ENCODE data around the gene ACBD3. TPM values are rescaled to one million over a fixed set of nuclear protein-coding genes. Genes with fewer than 3 reads are reported as not detected.
A peak's percentile ranks its signal among the peaks of the same experiment; 100 is the strongest.

The ACBD3 gene
- total and polyA plus RNA-seq, 8 donors: 40.7 to 56.9 (median 53.3) TPM

GRCh38 chr1:226166341-226166740 is 20.2 kb downstream of the ACBD3 start:
- Histone ChIP-seq H3K4me3 (no peak overlapping the region), H3K36me3 (peaks cover 0 to 49% of the 10 kb centered on the region in 2 donors), H3K4me1 (no peaks in the 10 kb centered on the region), H3K27me3 (no peaks in the 10 kb centered on the region), H3K27ac (no peak overlapping the region), H3K9me3 (no peaks in the 10 kb centered on the region)
- no peak for TF ChIP-seq CTCF (IDR thresholded peaks at IDR 0.05)
- DNase-seq: no peak
- intact Hi-C loops (cut with DNase I): no loop called here
- no peak for ATAC-seq

DNA sequence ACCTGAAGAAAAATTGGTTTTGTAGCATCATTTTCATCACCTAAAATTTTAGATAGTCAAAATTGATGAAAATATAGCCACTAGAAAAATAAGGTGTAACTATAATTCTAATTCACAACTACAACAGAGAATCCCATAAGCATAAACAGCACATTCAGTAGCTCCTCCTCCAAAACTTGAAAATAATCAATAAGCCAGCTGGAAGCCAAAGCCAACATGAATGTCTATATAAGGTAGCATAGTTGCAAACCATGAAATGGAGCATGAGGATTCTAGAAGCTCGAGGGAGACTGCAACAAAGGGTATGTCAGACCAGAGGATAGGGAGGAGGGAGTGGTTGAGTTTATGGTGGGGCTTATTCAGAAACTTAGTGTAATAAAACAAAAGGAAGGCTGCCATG is 22.4 kb downstream of the ACBD3 start:
- Histone ChIP-seq H3K27me3 (no peaks in the 10 kb centered on the region), H3K4me3 (no peak overlapping the region), H3K4me1 (no peaks in the 10 kb centered on the region), H3K27ac (no peak overlapping the region), H3K9me3 (no peaks in the 10 kb centered on the region), H3K36me3 (peaks cover 0 to 71% of the 10 kb centered on the region in 2 donors)
- DNase-seq: no peak
- no peak for ATAC-seq
- intact Hi-C loops (cut with DNase I): no loop called here
- TF ChIP-seq CTCF (IDR thresholded peaks at IDR 0.05): no peak

DNA sequence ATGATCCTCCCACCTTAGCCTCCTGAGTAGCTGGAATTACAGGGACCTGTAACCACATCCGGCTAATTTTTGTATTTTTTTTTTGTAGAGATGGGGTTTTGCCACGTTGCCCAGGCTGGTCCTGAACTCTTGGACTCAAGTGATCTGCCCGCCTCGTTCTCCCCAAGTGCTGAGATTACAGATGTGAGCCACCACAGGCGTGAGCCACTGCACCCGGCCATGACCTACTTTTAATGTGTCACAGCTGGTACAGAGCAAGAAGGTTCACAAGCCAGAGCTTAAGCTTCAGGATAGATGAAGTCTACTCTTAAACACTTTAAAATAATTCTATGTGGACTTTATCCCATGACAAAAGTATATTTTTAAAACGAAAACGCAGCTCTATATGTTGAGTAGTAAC is 23.6 kb downstream of the ACBD3 start:
- H3K9me3 ChIP-seq: no peaks in the 10 kb centered on the region
- peaks cover 0 to 84% of the 10 kb centered on the region in 2 donors for H3K36me3 ChIP-seq
- no peaks in the 10 kb centered on the region for H3K27me3 ChIP-seq
- H3K27ac ChIP-seq: no peak overlapping the region
- ATAC-seq: no peak
- H3K4me1 ChIP-seq: no peaks in the 10 kb centered on the region
- intact Hi-C loops (cut with DNase I): no loop called here
- H3K4me3 ChIP-seq: no peak overlapping the region
- no peak for TF ChIP-seq CTCF (IDR thresholded peaks at IDR 0.05)
- no peak for DNase-seq

DNA sequence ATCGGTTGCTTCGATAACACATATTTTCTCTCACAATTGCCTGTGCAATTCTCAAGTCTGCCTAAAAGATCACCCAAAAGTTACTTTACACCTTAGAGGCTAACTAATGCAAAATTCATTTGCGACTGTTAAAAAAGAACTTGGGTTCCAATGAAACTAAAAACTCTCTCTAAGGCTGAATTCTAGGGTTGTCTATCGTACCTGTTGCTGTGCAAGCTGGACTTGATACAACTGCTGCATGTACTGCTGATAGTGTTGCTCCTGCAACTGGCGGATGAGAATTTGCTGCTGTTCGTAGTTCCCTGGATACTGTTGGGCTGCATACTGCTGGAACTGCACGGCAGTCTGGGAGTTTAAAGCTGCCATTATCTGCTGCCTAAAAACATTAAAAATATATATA is 27.6 kb downstream of the ACBD3 start:
- TF ChIP-seq CTCF (IDR thresholded peaks at IDR 0.05): no peak
- ATAC-seq: no peak
- intact Hi-C loops (cut with DNase I): no loop called here
- Histone ChIP-seq H3K27me3 (no peaks in the 10 kb centered on the region), H3K36me3 (peaks cover 0 to 92% of the 10 kb centered on the region in 2 donors), H3K27ac (no peak overlapping the region), H3K4me1 (no peaks in the 10 kb centered on the region), H3K9me3 (no peaks in the 10 kb centered on the region), H3K4me3 (no peak overlapping the region)
- no peak for DNase-seq

- intact Hi-C loops (cut with DNase I): no loop called here
- no peaks in the 10 kb centered on the region for H3K9me3 ChIP-seq
- H3K36me3 ChIP-seq: peaks cover 0 to 92% of the 10 kb centered on the region in 2 donors
- DNase-seq (no peak), ATAC-seq (peak; percentile 36)
- H3K4me3 ChIP-seq: no peak overlapping the region
- no peaks in the 10 kb centered on the region for H3K4me1 ChIP-seq
- no peak overlapping the region for H3K27ac ChIP-seq
- TF ChIP-seq CTCF (IDR thresholded peaks at IDR 0.05): no peak
- no peaks in the 10 kb centered on the region for H3K27me3 ChIP-seq
Measured at GRCh38 chr1:226158457-226158856, 28.1 kb downstream of the ACBD3 start.
